Gastroesophageal sphincter (tissue), 4 donors: ENCODE data around the gene TPD52L1. TPM values are rescaled to one million over a fixed set of nuclear protein-coding genes. Genes with fewer than 3 reads are reported as not detected.

Experiments used
- ATAC-seq: fragments of 150-250 bp; one replicate; pipeline ENCODE4 v1.9.1; 2016; ENCODE audit warnings: mild to moderate bottlenecking, moderate library complexity
- H3K27ac ChIP-seq, 4 donors: fragments of 200-600 bp; sonication (generic) in 3 of 4; 1 replicate in 3 of 4; 2 replicates in 1 of 4; pipeline ENCODE4 v1.5.1; 2016 to 2019
- H3K27me3 ChIP-seq: fragments of 200-600 bp; sonication (generic); one replicate; pipeline ENCODE4 v1.5.1; 2019
- H3K36me3 ChIP-seq, 2 donors: fragments of 200-600 bp; sonication (generic); one replicate each; pipeline ENCODE4 v1.5.1; 2019; ENCODE audit warnings: control low read depth in 1 of 2
- H3K4me1 ChIP-seq, 3 donors: fragments of 200-600 bp; sonication (generic); 1 replicate in 2 of 3; 2 replicates in 1 of 3; pipeline ENCODE4 v1.5.1; 2016 to 2019; ENCODE audit warnings: control low read depth in 2 of 3
- H3K4me3 ChIP-seq, 2 donors: fragments of 200-600 bp; sonication (generic); one replicate each; pipeline ENCODE4 v1.5.1; 2019; ENCODE audit warnings: mild to moderate bottlenecking in 1 of 2, moderate library complexity in 1 of 2
- H3K9me3 ChIP-seq, 3 donors: fragments of 200-600 bp; sonication (generic); one replicate each; pipeline ENCODE4 v1.5.1; 2017 to 2019; ENCODE audit warnings: control low read depth in 2 of 3
- EP300 ChIP-seq: sonication (generic); formaldehyde crosslinking; IDR thresholded peaks from one replicate; pipeline ENCODE4 v1.6.1; 2017; ENCODE audit warnings: antibody characterized with exemption, mild to moderate bottlenecking
- POLR2A ChIP-seq, 2 donors: fragments of 450-650 bp; IDR thresholded peaks; one replicate each; pipeline ENCODE4 v1.6.1; 2017; ENCODE audit warnings: antibody characterized with exemption in 2 of 2, mild to moderate bottlenecking in 2 of 2, moderate library complexity in 1 of 2
- POLR2AphosphoS5 ChIP-seq: sonication (generic); formaldehyde crosslinking; IDR thresholded peaks from one replicate; pipeline ENCODE4 v1.6.1; 2017; ENCODE audit warnings: antibody characterized with exemption
- WGBS, 2 donors: methylation state at CpG; one replicate each; pipeline ENCODE4 v1.1.5; 2018; ENCODE audit warnings: low coverage in 1 of 2; 5-methylcytosine and 5-hydroxymethylcytosine counted together
- total RNA-seq, 4 donors: library from RNA; depleted of rRNA; stranded (reverse); fragments of >200 nt; gene quantifications; one replicate each; pipeline ENCODE4 v1.1.0, GENCODE V29; 2016
- TF ChIP-seq, protein P1 (sequence below), 4 experiments: fragments of 200-600 bp in 2 of 4; fragments of 450-650 bp in 2 of 4; sonication (generic) in 1 of 4; IDR thresholded peaks; one replicate each; pipeline ENCODE4 v1.5.1; 2017 to 2019; ENCODE audit warnings: antibody characterized with exemption in 4 of 4, mild to moderate bottlenecking in 2 of 4, moderate library complexity in 2 of 4

The TPD52L1 gene
- total RNA-seq, 4 donors from 2014 or later = 11.2 to 59.7 (median 20.2) TPM

DNA sequence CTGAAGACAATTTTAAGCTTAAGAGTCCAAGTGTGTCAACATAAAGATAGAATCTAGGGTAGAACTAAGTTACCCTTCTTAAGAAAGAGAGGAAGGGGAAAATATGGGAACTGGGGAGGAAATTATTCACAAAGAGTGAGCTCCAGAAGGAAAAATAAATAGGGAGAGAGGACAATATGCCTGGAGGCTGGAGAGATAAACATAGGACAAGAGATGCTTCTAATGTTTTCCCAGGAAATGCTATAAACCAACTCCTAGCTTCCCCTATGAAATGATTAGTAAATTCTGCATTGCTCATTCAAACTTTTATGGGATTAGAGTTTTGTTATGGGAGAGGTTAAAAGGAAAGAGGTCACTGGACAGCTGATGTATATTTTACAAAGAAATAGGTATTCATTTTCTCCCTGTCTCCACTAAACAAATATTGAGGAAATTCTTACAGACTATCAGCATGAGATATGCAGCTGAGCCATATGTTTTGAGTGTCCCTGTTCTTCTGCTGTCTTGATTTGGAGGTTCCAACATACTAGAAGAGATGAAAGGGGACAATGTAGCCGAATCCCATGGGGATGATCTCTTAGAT, 22.0 kb downstream of the TPD52L1 start:
- H3K4me1 ChIP-seq = no peaks in the 10 kb centered on the region
- TF ChIP-seq EP300 = no peak
- TF ChIP-seq, protein P1, sequence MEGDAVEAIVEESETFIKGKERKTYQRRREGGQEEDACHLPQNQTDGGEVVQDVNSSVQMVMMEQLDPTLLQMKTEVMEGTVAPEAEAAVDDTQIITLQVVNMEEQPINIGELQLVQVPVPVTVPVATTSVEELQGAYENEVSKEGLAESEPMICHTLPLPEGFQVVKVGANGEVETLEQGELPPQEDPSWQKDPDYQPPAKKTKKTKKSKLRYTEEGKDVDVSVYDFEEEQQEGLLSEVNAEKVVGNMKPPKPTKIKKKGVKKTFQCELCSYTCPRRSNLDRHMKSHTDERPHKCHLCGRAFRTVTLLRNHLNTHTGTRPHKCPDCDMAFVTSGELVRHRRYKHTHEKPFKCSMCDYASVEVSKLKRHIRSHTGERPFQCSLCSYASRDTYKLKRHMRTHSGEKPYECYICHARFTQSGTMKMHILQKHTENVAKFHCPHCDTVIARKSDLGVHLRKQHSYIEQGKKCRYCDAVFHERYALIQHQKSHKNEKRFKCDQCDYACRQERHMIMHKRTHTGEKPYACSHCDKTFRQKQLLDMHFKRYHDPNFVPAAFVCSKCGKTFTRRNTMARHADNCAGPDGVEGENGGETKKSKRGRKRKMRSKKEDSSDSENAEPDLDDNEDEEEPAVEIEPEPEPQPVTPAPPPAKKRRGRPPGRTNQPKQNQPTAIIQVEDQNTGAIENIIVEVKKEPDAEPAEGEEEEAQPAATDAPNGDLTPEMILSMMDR (IDR thresholded peaks at IDR 0.05) = no peak
- TF ChIP-seq POLR2AphosphoS5 = no peak
- no peak for TF ChIP-seq POLR2A (IDR thresholded peaks at IDR 0.05)
- no peaks in the 10 kb centered on the region for H3K36me3 ChIP-seq
- no peak overlapping the region for H3K4me3 ChIP-seq
- no peaks in the 10 kb centered on the region for H3K27me3 ChIP-seq
- ATAC-seq = no peak
- no peaks in the 10 kb centered on the region for H3K9me3 ChIP-seq
- H3K27ac ChIP-seq = no peak overlapping the region
- 89% methylated on average over 1 of the region's 1 CpG; no CpG with 5 or more reads in 1 of the 2 donors for WGBS, 2 donors

DNA sequence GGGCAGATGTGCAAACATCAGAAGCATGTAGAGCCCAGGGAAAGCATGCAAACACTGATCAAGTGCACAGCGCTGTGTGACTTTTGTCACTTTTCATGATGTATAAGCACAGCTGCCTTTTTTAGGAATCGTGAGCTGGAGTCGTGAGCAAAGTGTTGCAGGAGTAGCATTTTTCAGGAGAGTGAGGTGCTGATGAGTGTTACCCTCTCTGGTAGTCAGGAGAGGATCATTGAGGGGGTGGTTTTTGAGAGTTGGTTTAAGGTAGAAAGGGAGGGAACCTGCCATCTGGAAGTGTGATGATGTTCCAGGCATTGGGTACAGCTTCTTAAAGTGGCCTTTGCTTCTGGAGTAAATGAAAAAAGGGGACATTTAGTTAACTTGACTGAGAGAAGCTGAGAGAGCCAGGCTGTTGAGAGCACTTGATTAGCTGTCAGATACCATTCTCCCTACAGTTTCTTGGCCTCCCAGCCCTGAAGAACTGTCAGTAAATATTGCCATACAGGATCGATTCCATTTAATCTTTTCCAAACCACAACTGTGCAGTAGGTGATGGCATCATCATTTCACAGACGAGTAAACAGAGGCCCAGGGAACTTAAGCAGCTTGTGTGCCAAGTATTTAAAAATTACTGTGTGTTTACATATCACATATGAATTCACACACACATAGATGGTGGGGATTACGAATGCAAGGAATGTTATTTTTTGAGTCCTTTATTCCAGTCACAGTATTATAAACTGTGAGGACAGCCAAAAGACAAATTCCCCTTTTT, 28.9 kb downstream of the TPD52L1 start:
- no peak overlapping the region for H3K4me3 ChIP-seq
- no peak for ATAC-seq
- WGBS, 2 donors = 46 to 65% methylated on average over 4 of the region's 6 CpGs
- no peaks in the 10 kb centered on the region for H3K36me3 ChIP-seq
- no peaks in the 10 kb centered on the region for H3K9me3 ChIP-seq
- H3K4me1 ChIP-seq = peaks cover 0 to 7% (median 0%) of the 10 kb centered on the region in 3 donors
- TF ChIP-seq EP300 (no peak), POLR2AphosphoS5 (no peak), POLR2A (IDR thresholded peaks at IDR 0.05) (no peak)
- TF ChIP-seq, protein P1 (IDR thresholded peaks at IDR 0.05) = no peak
- H3K27ac ChIP-seq = no peak overlapping the region
- H3K27me3 ChIP-seq = no peaks in the 10 kb centered on the region

DNA sequence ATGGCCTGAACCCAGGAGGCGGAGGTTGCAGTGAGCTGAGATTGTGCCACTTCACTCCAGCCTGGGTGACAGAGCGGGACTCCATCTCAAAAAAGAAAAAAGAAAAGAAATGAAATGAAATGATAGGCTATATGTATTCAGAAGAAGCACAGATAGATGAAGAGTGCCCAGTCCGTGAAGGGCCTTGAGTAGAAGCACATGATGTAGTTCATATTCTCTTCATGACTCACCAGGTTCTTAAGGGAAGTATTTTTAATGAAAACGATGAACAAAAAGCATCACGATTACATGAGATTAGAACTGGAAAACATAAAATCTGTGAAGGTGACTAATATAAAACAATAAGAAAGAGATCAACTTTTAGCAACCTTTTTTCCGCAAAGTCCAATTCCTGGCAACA, 29.8 kb downstream of the TPD52L1 start:
- whole genome bisulfite sequencing, 2 donors = 95 to 98% methylated on average over 4 to 5 of the region's 6 CpGs

DNA sequence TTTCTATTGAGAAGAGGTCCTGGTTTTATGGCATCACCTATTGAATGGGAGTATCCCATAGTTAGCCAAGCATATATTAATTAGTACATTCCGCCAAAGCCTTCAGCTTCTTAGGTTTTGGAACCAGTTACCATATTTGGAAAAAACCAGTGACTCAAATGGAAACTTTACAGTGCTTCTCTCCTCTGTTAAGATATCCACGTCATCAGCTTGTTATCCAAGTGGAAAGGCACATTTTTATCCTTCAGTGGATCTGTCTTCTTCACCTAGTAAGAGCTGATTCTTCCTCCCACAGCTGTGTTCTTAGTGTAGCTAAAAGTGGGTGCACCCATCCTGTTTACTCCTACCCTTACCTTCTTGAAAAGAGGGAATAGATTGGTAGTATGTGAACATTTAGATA, 34.5 kb downstream of the TPD52L1 start:
- Histone ChIP-seq H3K27me3 (no peaks in the 10 kb centered on the region), H3K36me3 (no peaks in the 10 kb centered on the region), H3K4me3 (no peak overlapping the region), H3K27ac (no peak overlapping the region), H3K4me1 (peaks cover 0 to 6% (median 0%) of the 10 kb centered on the region in 3 donors), H3K9me3 (no peaks in the 10 kb centered on the region)
- WGBS, 2 donors = 50 to 66% methylated on average over 2 of the region's 2 CpGs
- TF ChIP-seq, protein P1 (IDR thresholded peaks at IDR 0.05) = no peak
- no peak for TF ChIP-seq POLR2AphosphoS5
- no peak for TF ChIP-seq POLR2A (IDR thresholded peaks at IDR 0.05)
- no peak for ATAC-seq

More for the DNA sequence above, 29.8 kb downstream of the TPD52L1 start:
- no peak for TF ChIP-seq EP300
- TF ChIP-seq, protein P1 (IDR thresholded peaks at IDR 0.05) = no peak
- TF ChIP-seq POLR2AphosphoS5 = no peak
- no peak for TF ChIP-seq POLR2A (IDR thresholded peaks at IDR 0.05)
- H3K4me3 ChIP-seq = no peak overlapping the region
- H3K36me3 ChIP-seq = no peaks in the 10 kb centered on the region
- ATAC-seq = no peak
- H3K27ac ChIP-seq = no peak overlapping the region
- H3K4me1 ChIP-seq = peaks cover 0 to 7% (median 0%) of the 10 kb centered on the region in 3 donors
- no peaks in the 10 kb centered on the region for H3K9me3 ChIP-seq
- H3K27me3 ChIP-seq = no peaks in the 10 kb centered on the region
